ENCODE results near the gene TPM2. TPM values are rescaled to one million over a fixed set of nuclear protein-coding genes. Genes with fewer than 3 reads are reported as not detected.

The TPM2 gene
- total RNA-seq, 1 donor from 2014 or later: 110 TPM

DNA sequence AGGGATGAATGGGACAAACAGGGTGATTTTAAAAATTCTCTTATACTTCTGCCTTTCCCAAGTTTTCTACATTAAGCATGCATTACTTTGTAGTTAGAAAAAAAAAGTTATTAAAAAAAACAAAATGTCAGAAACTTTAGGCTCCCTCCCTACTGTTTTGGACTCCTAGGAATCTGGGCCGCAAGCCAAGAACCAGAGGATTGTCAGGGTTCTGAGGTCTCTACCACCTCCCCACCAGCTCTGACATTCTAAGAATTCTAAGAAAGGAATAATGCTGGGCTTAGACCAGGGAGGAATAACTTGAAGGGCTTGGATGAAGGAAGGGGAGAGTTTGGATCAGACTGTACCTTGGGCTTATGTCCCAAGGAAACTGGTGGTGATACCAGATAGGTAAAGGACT lies 23.7 kb downstream of the TPM2 start:
- Histone ChIP-seq H3K4me1 (peaks cover 21% of the 10 kb centered on the region), H3K36me3 (peaks cover 8% of the 10 kb centered on the region), H3K4me3 (no peak overlapping the region), H3K9me3 (no peaks in the 10 kb centered on the region), H3K27me3 (ENCODE audit: low read depth) (no peaks in the 10 kb centered on the region), H3K27ac (no peak overlapping the region)
- TF ChIP-seq, protein P1, sequence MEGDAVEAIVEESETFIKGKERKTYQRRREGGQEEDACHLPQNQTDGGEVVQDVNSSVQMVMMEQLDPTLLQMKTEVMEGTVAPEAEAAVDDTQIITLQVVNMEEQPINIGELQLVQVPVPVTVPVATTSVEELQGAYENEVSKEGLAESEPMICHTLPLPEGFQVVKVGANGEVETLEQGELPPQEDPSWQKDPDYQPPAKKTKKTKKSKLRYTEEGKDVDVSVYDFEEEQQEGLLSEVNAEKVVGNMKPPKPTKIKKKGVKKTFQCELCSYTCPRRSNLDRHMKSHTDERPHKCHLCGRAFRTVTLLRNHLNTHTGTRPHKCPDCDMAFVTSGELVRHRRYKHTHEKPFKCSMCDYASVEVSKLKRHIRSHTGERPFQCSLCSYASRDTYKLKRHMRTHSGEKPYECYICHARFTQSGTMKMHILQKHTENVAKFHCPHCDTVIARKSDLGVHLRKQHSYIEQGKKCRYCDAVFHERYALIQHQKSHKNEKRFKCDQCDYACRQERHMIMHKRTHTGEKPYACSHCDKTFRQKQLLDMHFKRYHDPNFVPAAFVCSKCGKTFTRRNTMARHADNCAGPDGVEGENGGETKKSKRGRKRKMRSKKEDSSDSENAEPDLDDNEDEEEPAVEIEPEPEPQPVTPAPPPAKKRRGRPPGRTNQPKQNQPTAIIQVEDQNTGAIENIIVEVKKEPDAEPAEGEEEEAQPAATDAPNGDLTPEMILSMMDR (IDR thresholded peaks at IDR 0.05): no peak
- intact Hi-C loops (cut with DNase I): no loop called here
- ATAC-seq (no peak), DNase-seq (no peak)

DNA sequence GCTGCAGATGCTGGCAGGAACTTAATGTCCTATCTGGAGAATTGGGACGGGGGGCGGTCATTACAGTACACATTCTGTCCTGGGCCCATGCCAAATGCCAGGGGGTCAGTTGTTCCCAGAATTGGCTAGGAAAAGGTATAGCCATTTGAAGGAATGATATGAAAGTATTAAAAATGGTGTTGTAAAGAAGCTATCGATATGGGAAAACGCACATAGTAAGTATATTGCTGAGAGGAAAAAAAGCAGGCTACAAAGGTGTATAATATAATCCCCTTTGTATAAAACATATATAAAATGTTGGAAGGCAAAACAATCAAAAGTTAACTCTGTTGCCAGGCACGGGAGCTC lies 24.3 kb downstream of the TPM2 start:
- Histone ChIP-seq H3K4me1 (peaks cover 23% of the 10 kb centered on the region), H3K27ac (peak overlapping the region; percentile 69), H3K27me3 (ENCODE audit: low read depth) (no peaks in the 10 kb centered on the region), H3K9me3 (no peaks in the 10 kb centered on the region), H3K4me3 (peak overlapping the region; percentile 63), H3K36me3 (peaks cover 14% of the 10 kb centered on the region)
- no peak for DNase-seq
- ATAC-seq: no peak
- TF ChIP-seq, protein P1 (IDR thresholded peaks at IDR 0.05): no peak
- intact Hi-C loops (cut with DNase I): no loop called here

DNA sequence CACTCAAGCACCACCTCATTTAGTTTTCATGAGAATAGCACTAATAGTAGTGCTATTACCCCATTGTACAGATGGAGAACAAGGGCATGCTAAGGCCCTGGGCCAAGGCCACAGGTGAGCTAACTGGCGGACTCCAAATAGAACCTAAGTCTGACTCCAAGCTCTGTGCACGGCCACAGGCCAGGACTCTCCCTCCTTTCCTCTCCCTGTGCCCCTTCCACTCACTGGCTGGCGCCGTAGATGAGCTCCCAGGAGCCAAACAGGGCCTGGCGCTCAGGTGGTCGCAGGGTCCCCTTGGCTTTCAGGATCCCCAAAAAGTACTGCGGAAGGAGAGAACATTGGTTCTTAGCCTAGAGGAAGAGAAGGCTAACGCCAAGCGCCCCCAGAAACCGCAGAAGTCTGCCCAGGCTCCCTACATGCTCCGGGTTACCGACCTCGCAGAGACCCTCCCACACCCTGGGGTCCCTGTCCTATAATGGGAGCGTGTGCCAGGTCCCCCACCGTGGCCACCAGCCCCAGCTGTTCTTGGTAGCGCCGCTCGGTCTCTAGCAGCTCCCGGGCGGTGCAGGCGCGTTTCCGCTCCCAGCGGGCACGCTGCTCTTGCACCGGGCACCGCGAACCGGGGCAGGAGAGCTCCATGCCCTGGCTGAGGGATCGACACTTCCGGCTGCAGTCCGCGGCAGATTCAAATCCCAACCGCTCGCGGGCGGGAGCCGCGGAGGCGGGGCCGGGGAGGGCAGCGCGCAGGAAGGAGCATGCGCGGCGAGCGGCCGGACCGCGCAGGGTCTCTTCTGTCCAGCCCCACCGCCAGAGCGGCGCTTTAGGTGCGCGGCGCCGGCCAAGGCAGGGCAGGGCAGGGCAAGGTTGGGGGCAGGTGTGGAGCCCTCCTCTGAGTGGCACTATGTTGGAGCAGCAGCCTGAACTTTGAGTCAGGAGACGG lies 24.9 kb downstream of the TPM2 start, which contains the start of gene ARHGEF39:
Gene ARHGEF39 (minus strand): TSS at position 665 of the 940 bp plus-strand sequence. CDS start 26 bp downstream, at position 639.
- peaks cover 30% of the 10 kb centered on the region for H3K4me1 ChIP-seq
- TF ChIP-seq, protein P1 (IDR thresholded peaks at IDR 0.05): peak; percentile 22
- ATAC-seq: peak; percentile 92 to 96
- peak; percentile 87 for DNase-seq
- peaks cover 20% of the 10 kb centered on the region for H3K36me3 ChIP-seq
- peak within 1 kb of the TSS; percentile 69 for H3K27ac ChIP-seq
- intact Hi-C loops (cut with DNase I): no loop called here
- no peaks in the 10 kb centered on the region for H3K27me3 ChIP-seq (ENCODE audit: low read depth)
- peak within 1 kb of the TSS; percentile 63 for H3K4me3 ChIP-seq
- H3K9me3 ChIP-seq: no peaks in the 10 kb centered on the region

- intact Hi-C loops (cut with DNase I): no loop called here
- Histone ChIP-seq H3K27ac (no peak overlapping the region), H3K27me3 (ENCODE audit: low read depth) (no peaks in the 10 kb centered on the region), H3K4me1 (peaks cover 42% of the 10 kb centered on the region), H3K9me3 (no peaks in the 10 kb centered on the region), H3K36me3 (peaks cover 21% of the 10 kb centered on the region), H3K4me3 (no peak overlapping the region)
- DNase-seq (no peak), ATAC-seq (no peak)
- TF ChIP-seq, protein P1 (IDR thresholded peaks at IDR 0.05): no peak
Measured at GRCh38 chr9:35662437-35662836, 27.3 kb downstream of the TPM2 start.

GRCh38 chr9:35661756-35662350 lies 27.9 kb downstream of the TPM2 start:
- ATAC-seq (no peak), DNase-seq (no peak)
- H3K9me3 ChIP-seq: no peaks in the 10 kb centered on the region
- TF ChIP-seq, protein P1 (IDR thresholded peaks at IDR 0.05): no peak
- intact Hi-C loops (cut with DNase I): no loop called here
- no peak overlapping the region for H3K4me3 ChIP-seq
- H3K36me3 ChIP-seq: peaks cover 21% of the 10 kb centered on the region
- no peaks in the 10 kb centered on the region for H3K27me3 ChIP-seq (ENCODE audit: low read depth)
- peaks cover 48% of the 10 kb centered on the region for H3K4me1 ChIP-seq
- H3K27ac ChIP-seq: peak overlapping the region; percentile 33
